Ureter (tissue), 1 donor: ENCODE data around the gene HID1. TPM values are rescaled to one million over a fixed set of nuclear protein-coding genes. Genes with fewer than 3 reads are reported as not detected.

Experiments used
- total RNA-seq: library from RNA; stranded (reverse); gene quantifications from one replicate; pipeline ENCODE4 v1.2.4, GENCODE V29; 2023
- donor health status: DM: yes; HTN: yes; CAD: no.

Gene HID1
- total RNA-seq, 1 donor from 2014 or later, result 78.1 TPM

Other genes starting within 250 kb of the HID1 start
- 2.3 TPM for gene RAB37, start 235.5 kb downstream of the HID1 start, total RNA-seq
- 20.6 TPM for gene NHERF1, start 224.1 kb downstream of the HID1 start, total RNA-seq
- 65.1 TPM for gene NAT9, start 196.4 kb downstream of the HID1 start, total RNA-seq
- 0.23 TPM for gene GRIN2C, start 112.9 kb downstream of the HID1 start, total RNA-seq
- gene FDXR, start 99.8 kb downstream of the HID1 start, total RNA-seq, result 18.4 TPM
- gene FADS6, start 79.1 kb downstream of the HID1 start, total RNA-seq, result 7.3 TPM
- gene USH1G, start 49.5 kb downstream of the HID1 start, total RNA-seq, result 1.4 TPM
- gene OTOP2, start 48.5 kb downstream of the HID1 start, total RNA-seq, result not detected
- not detected for gene OTOP3, start 36.9 kb downstream of the HID1 start, total RNA-seq
- gene CDR2L, start 14.9 kb upstream of the HID1 start, total RNA-seq, result 11.4 TPM
- gene MRPL58, start 39.9 kb upstream of the HID1 start, total RNA-seq, result 32.1 TPM
- 270 TPM for gene ATP5PD, start 74.2 kb upstream of the HID1 start, total RNA-seq
- 25.3 TPM for gene KCTD2, start 74.5 kb upstream of the HID1 start, total RNA-seq
- gene SLC16A5, start 115.2 kb upstream of the HID1 start, total RNA-seq, result 77.7 TPM
- 13.8 TPM for gene ARMC7, start 137.2 kb upstream of the HID1 start, total RNA-seq
- 81.6 TPM for gene NT5C, start 159.0 kb upstream of the HID1 start, total RNA-seq
- 93.9 TPM for gene JPT1, start 181.8 kb upstream of the HID1 start, total RNA-seq
- 326 TPM for gene SUMO2, start 210.2 kb upstream of the HID1 start, total RNA-seq
- gene NUP85, start 232.9 kb upstream of the HID1 start, total RNA-seq, result 88.6 TPM